Kidney glomerular epithelial cell (primary cell): ENCODE measurements around the gene SRC.

Experiments used
- DNase-seq: peaks from one replicate; lab custom pipeline; 2025; lab: John Stamatoyannopoulos, UW

Gene SRC

DNA sequence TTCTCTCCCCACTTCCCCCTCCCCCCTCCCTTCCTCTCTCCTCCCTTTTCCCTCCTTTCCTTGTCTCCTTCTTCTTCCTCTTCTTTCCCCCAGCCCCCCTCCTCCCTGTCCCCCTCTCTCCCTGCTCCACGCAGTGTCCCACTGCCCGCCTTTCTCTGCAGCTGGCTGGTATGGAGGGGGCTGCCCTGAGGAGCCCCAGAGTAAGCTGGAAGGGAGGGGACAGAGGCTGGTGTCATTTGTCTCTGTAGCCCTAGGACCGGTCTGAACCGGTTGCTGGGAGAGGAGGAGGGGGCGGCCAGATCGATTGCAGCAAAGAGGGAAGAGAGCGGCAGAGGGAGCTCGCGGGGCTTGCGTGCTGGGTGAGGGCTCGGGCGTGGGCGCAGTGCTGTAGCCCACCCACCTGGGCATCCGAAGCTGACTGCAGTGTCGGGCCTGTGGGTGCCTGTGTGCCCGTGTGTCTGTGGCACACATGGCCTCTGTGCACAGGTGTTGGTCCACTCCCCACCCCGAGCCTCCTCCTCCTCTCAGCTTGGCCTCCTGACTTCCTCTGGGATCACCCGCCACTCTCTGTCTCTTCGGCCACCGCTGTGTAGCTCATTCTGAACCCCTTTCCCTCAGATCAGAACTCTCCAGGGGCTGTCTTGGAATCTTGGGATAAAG is 50.6 kb downstream of the SRC start:
- no peak for DNase-seq

DNA sequence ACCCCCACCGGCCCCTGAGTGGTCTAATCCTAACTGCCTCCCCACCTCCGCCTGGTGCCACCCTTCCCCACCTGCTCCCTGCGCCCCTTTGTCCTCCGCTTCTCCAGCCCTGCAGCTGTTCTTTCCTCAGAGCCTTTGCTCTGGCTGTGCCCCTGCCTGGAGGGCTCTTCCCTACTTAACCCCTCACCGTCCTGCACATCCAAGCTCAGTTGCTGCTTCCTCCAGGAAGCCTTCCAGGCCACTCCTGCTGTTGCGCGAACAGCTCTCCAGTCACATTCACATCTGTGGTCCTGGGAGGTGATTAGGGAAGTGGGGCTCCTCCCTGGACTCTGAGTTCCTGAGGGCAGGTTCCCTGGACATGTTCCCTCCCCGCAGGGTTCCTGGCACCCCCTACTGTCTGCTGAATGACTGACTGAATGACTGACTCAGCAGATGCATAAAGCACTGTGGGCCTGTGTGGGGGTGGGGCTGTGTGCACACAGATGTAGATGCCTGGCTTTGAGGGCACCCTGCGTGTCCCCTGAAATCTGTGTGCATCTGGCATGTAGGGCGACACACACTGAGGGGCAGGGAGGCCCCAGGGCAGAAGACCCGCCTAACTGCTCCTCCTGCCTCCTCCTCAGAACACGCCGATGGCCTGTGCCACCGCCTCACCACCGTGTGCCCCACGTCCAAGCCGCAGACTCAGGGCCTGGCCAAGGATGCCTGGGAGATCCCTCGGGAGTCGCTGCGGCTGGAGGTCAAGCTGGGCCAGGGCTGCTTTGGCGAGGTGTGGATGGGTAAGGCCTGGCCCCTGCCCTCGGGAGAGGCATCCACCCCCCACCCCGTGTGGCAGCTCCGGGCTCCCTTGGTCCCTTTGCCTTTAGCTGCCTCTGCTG is 51.4 kb downstream of the SRC start:
- DNase-seq = no peak

DNA sequence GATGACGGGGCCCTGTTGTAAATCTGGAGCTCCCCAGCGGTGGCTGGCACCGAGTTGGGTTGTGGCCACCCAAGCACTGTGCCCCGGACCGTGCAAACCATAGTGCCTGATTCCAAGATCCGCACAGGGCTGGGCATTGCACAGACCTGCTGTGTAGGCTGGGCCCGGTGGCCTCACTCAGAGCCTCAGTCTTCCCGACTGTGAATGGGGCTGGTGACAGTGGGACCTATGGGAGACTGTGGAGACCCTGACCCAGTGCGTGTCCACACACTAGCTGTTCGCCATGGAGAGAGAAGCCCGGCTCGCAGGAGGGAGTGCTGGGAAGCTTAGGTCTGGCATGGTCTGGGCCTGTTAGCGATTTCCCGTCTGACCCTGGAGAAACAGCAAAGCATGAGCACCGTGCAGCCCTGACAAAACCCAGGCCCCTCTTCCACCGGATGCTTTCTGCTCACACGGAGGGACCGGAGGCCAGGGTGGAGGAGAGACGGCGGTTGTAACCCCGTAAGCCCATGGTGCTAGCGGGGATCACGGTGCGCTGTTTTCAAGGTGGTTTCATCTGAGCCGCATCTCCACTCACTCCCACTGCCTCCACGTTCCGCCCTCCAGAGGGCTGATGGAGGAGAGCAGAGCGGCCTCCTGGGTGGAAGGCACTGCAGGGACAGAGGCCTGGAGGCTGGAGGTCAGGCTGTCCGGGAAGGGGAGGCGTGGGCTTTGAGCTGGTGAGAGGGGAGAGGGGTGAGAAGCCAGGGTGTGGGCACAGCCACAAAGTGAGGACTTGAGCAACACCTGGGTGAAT is 52.2 kb downstream of the SRC start:
- DNase-seq = no peak

DNA sequence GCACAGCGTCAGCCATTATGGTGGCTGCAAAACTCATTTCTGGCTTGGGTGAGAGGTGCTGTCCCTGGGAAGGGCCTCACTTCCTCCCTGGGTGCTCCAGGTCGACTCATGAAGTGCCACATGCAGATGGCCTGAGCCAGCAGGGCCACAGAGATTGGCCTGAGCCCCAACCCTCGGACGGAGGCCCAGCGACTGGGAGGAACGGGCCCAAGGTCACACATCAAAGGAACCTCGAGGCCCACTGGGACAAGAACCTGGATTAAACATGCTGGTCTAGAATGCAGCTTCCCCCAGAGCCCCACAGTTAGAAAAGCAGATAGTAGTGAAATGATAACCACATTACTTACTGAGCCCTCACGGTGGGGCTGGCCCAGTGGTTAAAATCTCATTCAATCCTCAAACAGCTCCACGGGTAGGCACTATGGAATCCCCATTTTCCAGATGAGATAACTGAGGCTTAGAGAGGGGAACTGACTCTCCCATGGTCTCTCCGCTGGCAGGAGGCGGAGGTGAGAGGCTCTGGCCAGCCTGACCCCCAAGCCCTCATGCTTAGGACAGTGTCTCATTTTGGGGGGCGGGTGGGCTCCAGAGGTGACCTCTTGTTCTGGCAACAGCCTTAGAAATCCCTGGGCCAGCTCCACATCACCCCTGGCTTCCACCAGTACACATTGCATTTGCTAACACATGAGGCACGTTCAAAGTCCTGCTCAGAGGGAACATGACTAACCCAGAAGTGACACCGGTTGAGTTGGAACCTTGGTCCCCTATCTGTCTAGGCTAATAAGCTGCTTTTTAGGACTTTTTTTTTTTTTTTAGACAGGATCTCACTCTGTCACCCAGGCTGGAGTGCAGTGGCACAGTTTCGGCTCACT is 53.0 kb downstream of the SRC start:
- DNase-seq = no peak

DNA sequence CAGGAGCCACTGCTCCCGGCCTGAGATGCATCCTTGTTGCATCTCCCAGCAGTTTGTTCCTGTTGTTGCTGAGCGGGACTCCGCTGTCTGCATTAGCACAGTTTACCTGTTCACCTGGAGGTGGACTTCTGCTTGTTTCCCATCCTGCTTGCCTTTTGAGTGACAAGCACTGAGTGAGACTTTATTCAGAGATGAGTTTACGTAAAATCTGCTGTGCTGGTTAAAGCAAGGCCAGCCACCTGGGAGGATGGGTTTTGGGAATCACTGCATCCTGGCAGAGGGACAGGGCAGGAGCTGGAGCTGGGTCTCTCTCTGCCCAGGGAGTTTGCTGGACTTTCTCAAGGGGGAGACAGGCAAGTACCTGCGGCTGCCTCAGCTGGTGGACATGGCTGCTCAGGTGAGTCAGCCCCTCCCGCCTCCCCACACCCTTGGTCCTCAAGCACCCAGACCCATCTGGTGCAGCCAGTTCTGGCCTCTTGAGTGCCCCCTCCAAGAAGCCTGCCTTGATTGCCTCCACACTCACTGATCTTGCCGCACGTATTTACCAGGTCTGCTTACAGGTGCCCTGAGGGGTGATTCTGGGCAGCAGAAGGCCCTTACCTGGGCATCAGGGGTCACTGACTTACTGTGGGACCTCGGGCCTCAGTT is 55.5 kb downstream of the SRC start:
- no peak for DNase-seq

DNA sequence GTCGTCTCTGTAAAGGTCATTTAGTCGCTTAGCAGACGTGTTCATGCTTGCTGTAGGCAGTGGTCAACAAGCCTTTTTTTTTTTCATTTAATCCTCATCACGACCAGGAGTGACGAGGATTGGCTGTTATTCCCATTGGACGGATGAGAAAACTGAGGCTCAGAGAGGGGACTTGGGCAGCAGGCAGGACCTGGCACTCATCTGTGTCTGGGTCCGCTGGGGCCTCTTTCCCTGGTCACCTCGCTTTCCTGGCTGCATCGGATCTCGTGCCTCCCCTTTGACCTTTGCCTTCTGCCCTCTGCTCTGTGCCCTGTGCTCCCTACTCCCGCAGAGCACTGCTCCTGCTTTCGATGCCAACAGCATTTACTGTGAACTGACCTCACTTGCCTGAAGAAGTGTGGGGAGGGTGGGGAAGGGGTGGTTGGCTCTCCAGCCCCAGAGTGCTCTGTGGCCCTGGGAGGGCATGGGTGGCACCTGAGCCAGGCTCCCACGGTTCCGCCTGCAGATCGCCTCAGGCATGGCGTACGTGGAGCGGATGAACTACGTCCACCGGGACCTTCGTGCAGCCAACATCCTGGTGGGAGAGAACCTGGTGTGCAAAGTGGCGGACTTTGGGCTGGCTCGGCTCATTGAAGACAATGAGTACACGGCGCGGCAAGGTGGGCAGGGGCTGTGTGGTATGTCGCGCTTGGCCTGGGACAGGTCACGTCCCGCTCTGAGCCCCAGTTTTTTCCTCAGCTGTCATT is 56.2 kb downstream of the SRC start:
- no peak for DNase-seq

DNA sequence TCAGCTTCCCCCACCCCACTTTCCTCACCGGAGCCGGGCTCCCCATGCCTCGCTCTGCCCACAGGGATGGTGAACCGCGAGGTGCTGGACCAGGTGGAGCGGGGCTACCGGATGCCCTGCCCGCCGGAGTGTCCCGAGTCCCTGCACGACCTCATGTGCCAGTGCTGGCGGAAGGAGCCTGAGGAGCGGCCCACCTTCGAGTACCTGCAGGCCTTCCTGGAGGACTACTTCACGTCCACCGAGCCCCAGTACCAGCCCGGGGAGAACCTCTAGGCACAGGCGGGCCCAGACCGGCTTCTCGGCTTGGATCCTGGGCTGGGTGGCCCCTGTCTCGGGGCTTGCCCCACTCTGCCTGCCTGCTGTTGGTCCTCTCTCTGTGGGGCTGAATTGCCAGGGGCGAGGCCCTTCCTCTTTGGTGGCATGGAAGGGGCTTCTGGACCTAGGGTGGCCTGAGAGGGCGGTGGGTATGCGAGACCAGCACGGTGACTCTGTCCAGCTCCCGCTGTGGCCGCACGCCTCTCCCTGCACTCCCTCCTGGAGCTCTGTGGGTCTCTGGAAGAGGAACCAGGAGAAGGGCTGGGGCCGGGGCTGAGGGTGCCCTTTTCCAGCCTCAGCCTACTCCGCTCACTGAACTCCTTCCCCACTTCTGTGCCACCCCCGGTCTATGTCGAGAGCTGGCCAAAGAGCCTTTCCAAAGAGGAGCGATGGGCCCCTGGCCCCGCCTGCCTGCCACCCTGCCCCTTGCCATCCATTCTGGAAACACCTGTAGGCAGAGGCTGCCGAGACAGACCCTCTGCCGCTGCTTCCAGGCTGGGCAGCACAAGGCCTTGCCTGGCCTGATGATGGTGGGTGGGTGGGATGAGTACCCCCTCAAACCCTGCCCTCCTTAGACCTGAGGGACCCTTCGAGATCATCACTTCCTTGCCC is 57.4 kb downstream of the SRC start:
- DNase-seq = no peak

DNA sequence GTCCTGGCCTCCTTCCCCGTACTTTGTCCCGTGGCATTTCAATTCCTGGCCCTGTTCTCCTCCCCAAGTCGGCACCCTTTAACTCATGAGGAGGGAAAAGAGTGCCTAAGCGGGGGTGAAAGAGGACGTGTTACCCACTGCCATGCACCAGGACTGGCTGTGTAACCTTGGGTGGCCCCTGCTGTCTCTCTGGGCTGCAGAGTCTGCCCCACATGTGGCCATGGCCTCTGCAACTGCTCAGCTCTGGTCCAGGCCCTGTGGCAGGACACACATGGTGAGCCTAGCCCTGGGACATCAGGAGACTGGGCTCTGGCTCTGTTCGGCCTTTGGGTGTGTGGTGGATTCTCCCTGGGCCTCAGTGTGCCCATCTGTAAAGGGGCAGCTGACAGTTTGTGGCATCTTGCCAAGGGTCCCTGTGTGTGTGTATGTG is 58.5 kb downstream of the SRC start:
- no peak for DNase-seq

DNA sequence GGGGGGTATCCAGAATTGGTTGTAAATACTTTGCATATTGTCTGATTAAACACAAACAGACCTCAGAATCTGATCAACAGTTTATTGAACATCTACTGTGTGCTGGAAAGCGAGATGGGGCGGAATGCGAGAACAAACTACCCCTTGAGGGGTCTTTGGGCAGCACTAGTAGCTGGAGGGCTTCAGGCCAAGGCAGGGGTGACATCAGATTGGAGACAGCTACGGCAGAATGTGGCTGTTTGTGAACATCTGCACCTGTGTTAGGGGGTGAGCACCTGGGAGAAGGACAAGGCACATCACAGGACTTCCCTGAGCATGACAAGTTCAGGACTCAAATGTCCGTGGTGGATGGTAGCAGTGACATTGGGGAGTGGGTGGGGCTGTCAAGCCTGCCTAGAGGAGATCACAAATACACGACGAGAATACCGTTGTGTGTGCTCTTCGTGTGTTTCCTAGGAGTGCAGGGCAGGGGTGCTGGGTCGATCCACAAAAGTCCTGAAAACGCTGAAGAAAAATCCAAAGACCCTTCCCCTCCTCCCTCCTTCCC is 59.5 kb downstream of the SRC start:
- DNase-seq = no peak

DNA sequence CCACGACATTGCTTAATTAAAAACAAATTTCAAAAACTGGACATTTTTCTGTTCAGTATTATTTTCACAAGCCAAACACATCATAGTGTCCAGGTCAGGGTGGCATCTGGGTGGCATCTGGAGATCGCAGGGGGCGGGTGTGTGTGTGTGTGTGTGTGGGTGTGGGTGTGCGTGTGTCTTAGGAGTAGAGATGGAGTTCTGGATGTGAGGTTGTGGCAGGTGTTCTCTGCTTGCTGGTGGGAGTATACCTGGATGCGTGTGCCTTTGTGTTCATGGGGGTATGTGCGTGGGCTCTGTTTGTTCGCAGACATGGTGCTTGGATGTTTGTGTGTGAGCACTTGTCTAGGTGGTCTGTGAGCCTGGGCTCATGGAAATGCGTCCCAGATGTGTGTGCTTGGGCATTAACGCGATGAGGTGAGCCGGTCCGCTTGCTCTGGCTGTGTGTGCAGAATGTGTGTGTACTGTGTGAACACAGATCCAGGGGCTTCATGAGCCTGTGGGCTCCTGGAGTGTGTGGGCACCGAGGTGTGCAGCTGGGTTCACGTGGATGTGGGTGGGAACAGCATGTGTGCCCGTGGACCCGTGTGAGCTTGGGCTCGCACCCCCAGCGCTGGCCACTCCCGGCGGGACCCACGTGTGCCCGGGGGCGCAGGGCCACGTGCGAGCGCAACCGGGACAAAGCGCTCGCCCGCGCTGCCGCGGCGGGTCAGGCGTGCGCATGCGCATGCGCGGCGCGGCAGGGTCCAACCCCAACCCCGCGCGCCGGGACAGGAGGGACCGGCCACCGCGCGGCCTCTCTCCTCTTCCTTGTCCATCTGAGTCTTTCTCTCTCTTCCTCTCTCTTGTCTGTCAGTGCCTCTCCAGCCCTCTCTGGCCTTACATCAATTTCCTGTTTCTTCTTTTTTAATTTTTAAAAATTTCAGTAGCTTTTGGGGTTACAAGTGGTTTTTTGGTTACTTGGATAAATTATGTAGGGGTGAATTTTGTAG is 60.4 kb downstream of the SRC start:
- peak; percentile 9 for DNase-seq

DNA sequence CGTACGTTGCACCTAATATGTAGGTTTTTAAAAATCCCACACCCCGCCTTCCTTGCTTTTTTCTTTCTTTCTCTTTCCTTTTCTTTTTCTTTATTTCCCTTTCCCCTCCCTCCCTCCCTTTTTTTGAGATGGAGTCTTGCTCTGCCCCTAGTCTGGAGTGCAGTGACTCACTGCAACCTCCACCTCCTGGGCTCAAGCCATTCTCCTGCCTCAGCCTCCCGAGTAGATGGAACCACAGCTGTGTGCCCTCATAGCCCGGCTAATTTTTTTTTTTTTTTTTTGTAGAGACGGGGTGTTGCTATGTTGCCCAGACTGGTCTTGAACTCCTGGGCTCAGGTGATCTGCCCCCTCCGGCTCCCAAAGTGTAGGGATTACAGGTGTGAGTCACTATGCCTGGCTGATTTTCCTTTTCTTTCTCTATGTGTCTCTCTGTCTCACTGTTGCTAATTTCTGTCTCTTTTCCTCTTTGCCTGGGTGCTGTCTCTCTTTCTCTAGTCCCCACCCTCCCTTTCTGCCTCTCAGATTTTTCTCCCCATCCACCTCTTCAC is 61.2 kb downstream of the SRC start:
- DNase-seq = no peak

DNA sequence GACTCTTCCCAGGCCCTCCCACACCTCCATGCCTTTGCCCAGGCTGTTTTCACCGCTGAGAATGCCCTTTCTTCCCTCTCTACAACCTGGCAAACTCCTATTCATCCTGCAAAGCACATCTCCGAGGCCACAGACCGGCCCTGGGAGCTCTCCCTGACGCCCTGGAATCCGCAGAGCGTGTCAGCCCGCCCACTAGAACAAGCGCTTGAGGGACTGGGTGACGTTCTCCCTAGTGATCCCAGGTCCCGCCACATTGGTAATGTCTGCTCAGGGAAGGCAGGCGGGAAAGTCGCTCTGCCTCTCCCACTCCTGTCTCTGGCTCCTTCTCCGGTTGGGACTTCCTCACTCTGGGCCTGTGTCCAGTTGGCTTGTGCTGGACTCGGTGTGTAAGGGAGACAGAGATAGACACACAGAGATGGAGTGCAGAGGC is 61.6 kb downstream of the SRC start:
- no peak for DNase-seq

DNA sequence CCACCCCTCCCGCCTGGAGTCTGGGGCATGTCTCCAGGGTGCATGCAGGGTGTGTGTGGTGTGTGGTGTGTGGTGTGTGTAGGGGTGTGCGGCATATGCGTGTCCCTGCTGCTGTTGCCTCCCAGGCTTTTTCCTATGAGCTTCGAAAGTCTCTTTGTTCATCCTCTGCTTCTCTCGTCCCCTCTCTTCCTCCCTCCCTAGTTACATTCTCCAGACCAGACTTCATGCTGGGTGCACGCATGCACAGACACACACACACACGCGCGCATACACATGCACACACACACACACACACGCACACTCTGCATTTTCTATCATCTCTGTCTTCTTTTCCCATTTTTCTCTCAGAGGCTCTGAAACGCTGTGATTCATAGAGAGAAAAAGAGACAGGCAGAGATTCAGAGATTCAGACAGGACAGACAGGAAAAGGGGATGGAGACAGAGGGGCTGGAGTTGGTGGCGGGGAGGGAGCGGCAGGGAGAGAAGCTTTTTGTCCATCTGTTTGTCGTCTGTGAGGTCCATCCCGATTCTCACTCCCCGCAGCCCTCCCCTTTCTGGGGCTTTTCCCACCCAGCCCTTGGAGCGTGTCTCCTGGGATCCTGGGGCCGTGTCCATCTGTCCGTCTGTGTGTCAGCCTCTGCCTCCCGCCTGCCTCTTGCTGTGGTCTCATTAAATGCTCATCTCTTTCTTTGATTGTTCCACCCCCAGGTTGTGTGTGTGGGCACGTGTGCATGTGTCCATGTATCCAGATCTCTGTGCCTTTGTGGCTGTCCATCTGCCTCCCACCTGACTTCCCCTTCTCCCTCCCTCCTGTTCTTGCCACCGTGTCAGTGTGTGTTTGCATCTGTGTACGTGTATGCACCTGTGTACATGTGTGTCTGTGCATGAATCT is 62.6 kb downstream of the SRC start:
- DNase-seq = no peak

DNA sequence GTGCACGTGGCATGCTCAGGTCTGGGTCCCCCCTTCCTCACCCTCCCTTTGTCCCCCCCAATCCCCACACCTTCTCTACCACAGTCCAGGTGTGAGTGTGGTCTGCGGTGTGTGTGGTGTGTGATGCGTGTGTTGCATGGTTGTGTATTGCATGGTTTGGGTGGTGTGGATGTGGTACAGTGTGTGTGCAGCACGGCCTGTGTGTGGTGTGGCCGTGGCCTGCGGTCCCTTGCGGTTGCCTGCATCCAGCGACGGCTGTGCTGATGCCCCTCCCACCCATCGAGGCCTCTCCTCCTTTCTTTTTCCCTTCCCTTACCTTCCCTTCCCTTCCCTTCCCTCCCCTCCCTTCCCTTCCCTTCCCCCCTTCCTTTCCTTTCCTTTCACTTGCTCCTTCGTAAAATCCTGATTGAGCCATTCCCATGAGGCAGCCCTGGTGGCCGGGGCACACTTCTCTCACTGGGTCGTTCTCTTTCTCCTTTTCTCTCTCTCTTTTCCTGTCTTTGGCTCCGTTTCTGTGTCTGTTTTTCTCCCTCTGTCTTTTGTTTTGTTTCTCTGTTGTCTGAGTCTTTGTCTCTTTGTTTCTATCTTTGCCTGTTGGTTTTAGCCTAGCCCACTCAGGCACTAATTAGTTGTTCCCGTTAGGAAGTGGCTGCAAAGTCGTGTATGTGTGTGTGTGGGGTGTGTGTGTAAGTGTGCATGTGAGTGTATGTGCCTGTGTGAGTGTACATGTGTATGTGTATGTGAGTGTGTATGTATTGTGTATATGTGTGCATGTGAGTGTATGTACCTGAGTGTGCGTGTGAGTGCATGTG is 65.7 kb downstream of the SRC start:
- no peak for DNase-seq

DNA sequence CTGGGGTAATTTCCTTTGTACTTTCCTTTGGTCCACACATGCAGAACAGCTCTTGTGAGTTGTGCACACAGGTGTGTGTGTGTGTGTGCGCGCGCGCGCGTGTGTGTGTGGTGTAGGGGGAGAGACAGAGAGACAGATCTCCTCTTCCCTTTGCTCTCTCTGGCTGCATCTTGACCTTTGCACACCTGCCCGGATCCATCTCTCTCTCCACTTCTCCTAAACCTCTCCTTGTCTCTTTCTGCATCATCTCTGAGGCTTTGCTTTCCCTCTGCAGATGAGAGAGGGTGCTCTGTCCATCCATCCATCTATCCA is 67.0 kb downstream of the SRC start:
- DNase-seq = no peak

DNA sequence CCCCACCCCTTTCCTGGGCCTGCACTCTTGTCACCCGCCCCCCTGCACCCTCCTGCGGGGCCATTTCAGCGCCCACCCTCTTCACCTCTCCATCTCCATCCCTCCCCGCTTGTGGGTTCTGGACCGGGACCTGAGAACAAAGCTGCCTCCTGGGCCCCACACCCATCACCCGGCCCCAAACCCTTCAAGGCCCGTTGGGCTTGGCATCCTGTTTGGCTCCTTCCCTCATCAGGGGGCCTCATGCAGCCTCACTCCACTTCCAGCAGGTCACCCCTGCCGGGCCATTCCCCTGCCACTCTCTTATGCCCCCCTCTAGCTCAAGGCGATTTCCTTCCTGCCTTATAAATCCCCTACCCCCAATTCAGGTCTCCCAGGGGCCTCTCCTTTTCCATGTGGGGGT is 67.4 kb downstream of the SRC start:
- no peak for DNase-seq
